Neural progenitor cell (in vitro differentiated cells): ENCODE measurements around the gene RALGAPA2. TPM values are rescaled to one million over a fixed set of nuclear protein-coding genes. Genes with fewer than 3 reads are reported as not detected.

ENCODE experiments used
- DNase-seq: peaks from one replicate; pipeline ENCODE4 v3.0.0-alpha.2; 2016; ENCODE audit warnings: low spot score
- H2AFZ ChIP-seq: fragments of 200-600 bp; sonication (generic); replicated peaks from 2 replicates; pipeline ENCODE4 v1.6.1; 2016; ENCODE audit warnings: antibody characterized with exemption
- H3F3A ChIP-seq: fragments of 200-600 bp; sonication (generic); 2 replicates; pipeline ENCODE4 v1.6.1; 2016; ENCODE audit warnings: antibody characterized with exemption, low read depth
- H3K27ac ChIP-seq: fragments of 200-600 bp; sonication (generic); 2 replicates; pipeline ENCODE4 v1.5.1; 2016; ENCODE audit warnings: mild to moderate bottlenecking
- H3K27me3 ChIP-seq: fragments of 200-600 bp; sonication (generic); 2 replicates; pipeline ENCODE4 v1.6.1; 2016; ENCODE audit warnings: mild to moderate bottlenecking, moderate library complexity
- H3K36me3 ChIP-seq: fragments of 200-600 bp; sonication (generic); 2 replicates; pipeline ENCODE4 v1.5.1; 2016
- H3K4me1 ChIP-seq: fragments of 200-600 bp; sonication (generic); 2 replicates; pipeline ENCODE4 v1.6.1; 2016; ENCODE audit warnings: mixed run types
- H3K4me2 ChIP-seq: fragments of 200-600 bp; sonication (generic); 2 replicates; pipeline ENCODE4 v1.6.1; 2016
- H3K4me3 ChIP-seq: fragments of 200-600 bp; sonication (generic); 2 replicates; pipeline ENCODE4 v1.5.1; 2016
- H3K79me2 ChIP-seq: fragments of 200-600 bp; sonication (generic); 2 replicates; pipeline ENCODE4 v1.6.1; 2016; ENCODE audit warnings: low read depth
- H3K9ac ChIP-seq: fragments of 200-600 bp; sonication (generic); 2 replicates; pipeline ENCODE4 v1.6.1; 2016
- H3K9me3 ChIP-seq: fragments of 200-600 bp; sonication (generic); 2 replicates; pipeline ENCODE4 v1.5.1; 2016; ENCODE audit warnings: low read depth
- H4K20me1 ChIP-seq: fragments of 200-600 bp; sonication (generic); 2 replicates; pipeline ENCODE4 v1.6.1; 2016; ENCODE audit warnings: low read depth
- H3K27ac Mint-ChIP-seq: 3 replicates; pipeline ENCODE4 v1.8.0; 2021; ENCODE audit warnings: mixed read lengths
- H3K27me3 Mint-ChIP-seq: 2 replicates; pipeline ENCODE4 v1.8.0; 2022; ENCODE audit warnings: low read depth, mild to moderate bottlenecking, inconsistent platforms, moderate library complexity, mixed read lengths; ENCODE audit not compliant: insufficient read depth
- H3K36me3 Mint-ChIP-seq: 3 replicates; pipeline ENCODE4 v1.8.0; 2021; ENCODE audit warnings: mixed read lengths
- H3K4me1 Mint-ChIP-seq: 3 replicates; pipeline ENCODE4 v1.8.0; 2021; ENCODE audit warnings: mixed read lengths
- H3K4me3 Mint-ChIP-seq: 3 replicates; pipeline ENCODE4 v1.8.0; 2021; ENCODE audit warnings: mild to moderate bottlenecking, moderate library complexity, mixed read lengths
- H3K9me3 Mint-ChIP-seq: 3 replicates; pipeline ENCODE4 v1.8.0; 2020; ENCODE audit warnings: mixed read lengths
- CTCF ChIP-seq: fragments of 200-600 bp; sonication (generic); IDR thresholded peaks from 2 replicates; pipeline ENCODE4 v1.5.1; 2017; ENCODE audit warnings: antibody characterized with exemption, mild to moderate bottlenecking
- EZH2 ChIP-seq: fragments of 200-600 bp; sonication (generic); IDR thresholded peaks from 2 replicates; pipeline ENCODE4 v1.6.1; 2017; ENCODE audit warnings: antibody characterized with exemption, mild to moderate bottlenecking, moderate library complexity
- EZH2phosphoT487 ChIP-seq: fragments of 200-600 bp; sonication (generic); IDR thresholded peaks from 2 replicates; pipeline ENCODE4 v1.6.1; 2017; ENCODE audit warnings: antibody characterized with exemption
- total RNA-seq: library from RNA; depleted of rRNA; stranded (reverse); fragments of >200 nt; gene quantifications from 2 replicates; pipeline ENCODE4 v1.2.3, GENCODE V29; 2015; ENCODE audit warnings: low replicate concordance

Gene RALGAPA2
- total RNA-seq, 1 donor from 2014 or later = 25.9 TPM

- Histone ChIP-seq H3K4me2 (no peak overlapping the region), H3K27ac (no peak overlapping the region), H3K4me1 (no peaks in the 10 kb centered on the region), H3K36me3 (no peaks in the 10 kb centered on the region), H3K27me3 (no peaks in the 10 kb centered on the region), H3F3A (no peaks in the 10 kb centered on the region), H4K20me1 (no peaks in the 10 kb centered on the region), H3K4me3 (no peak overlapping the region), H3K9ac (no peak overlapping the region), H3K9me3 (no peaks in the 10 kb centered on the region), H2AFZ (no peak overlapping the region), H3K79me2 (no peaks in the 10 kb centered on the region)
- Mint-ChIP-seq H3K4me3 (no peak overlapping the region), H3K36me3 (peaks cover 10% of the 10 kb centered on the region), H3K4me1 (no peaks in the 10 kb centered on the region), H3K9me3 (no peaks in the 10 kb centered on the region), H3K27me3 (no peaks in the 10 kb centered on the region), H3K27ac (no peak overlapping the region)
- DNase-seq = no peak
- TF ChIP-seq CTCF (no peak), EZH2 (no peak), EZH2phosphoT487 (no peak)
Measured at GRCh38 chr20:20604907-20605306, 107.5 kb downstream of the RALGAPA2 start.

GRCh38 chr20:20604357-20604756, 108.1 kb downstream of the RALGAPA2 start:
- H3K79me2 ChIP-seq = no peaks in the 10 kb centered on the region
- no peak for DNase-seq
- Mint-ChIP-seq H3K4me3 (no peak overlapping the region), H3K36me3 (peaks cover 6% of the 10 kb centered on the region), H3K4me1 (no peaks in the 10 kb centered on the region), H3K27me3 (no peaks in the 10 kb centered on the region), H3K9me3 (no peaks in the 10 kb centered on the region), H3K27ac (no peak overlapping the region)
- no peak overlapping the region for H3K4me2 ChIP-seq
- no peaks in the 10 kb centered on the region for H3F3A ChIP-seq
- TF ChIP-seq EZH2 = no peak
- no peak for TF ChIP-seq CTCF
- no peak for TF ChIP-seq EZH2phosphoT487
- no peaks in the 10 kb centered on the region for H3K9me3 ChIP-seq
- H3K27me3 ChIP-seq = no peaks in the 10 kb centered on the region
- no peak overlapping the region for H3K4me3 ChIP-seq
- H3K27ac ChIP-seq = no peak overlapping the region
- H3K4me1 ChIP-seq = no peaks in the 10 kb centered on the region
- no peaks in the 10 kb centered on the region for H3K36me3 ChIP-seq
- no peaks in the 10 kb centered on the region for H4K20me1 ChIP-seq
- H3K9ac ChIP-seq = no peak overlapping the region
- no peak overlapping the region for H2AFZ ChIP-seq

GRCh38 chr20:20603339-20603990, 109.0 kb downstream of the RALGAPA2 start:
- no peaks in the 10 kb centered on the region for H3K27me3 ChIP-seq
- TF ChIP-seq EZH2 = no peak
- TF ChIP-seq EZH2phosphoT487 = no peak
- no peak for TF ChIP-seq CTCF
- H3K79me2 ChIP-seq = no peaks in the 10 kb centered on the region
- no peak overlapping the region for H3K27ac ChIP-seq
- H4K20me1 ChIP-seq = no peaks in the 10 kb centered on the region
- no peaks in the 10 kb centered on the region for H3K4me1 ChIP-seq
- Mint-ChIP-seq H3K27me3 (no peaks in the 10 kb centered on the region), H3K4me1 (no peaks in the 10 kb centered on the region), H3K36me3 (peaks cover 4% of the 10 kb centered on the region), H3K4me3 (no peak overlapping the region), H3K27ac (no peak overlapping the region), H3K9me3 (no peaks in the 10 kb centered on the region)
- H3K4me3 ChIP-seq = no peak overlapping the region
- H3F3A ChIP-seq = no peaks in the 10 kb centered on the region
- no peaks in the 10 kb centered on the region for H3K9me3 ChIP-seq
- no peak for DNase-seq
- no peaks in the 10 kb centered on the region for H3K36me3 ChIP-seq
- no peak overlapping the region for H3K4me2 ChIP-seq
- no peak overlapping the region for H2AFZ ChIP-seq
- H3K9ac ChIP-seq = no peak overlapping the region
